Esophagus squamous epithelium (tissue), 5 donors: ENCODE measurements around the gene CALM3. TPM values are rescaled to one million over a fixed set of nuclear protein-coding genes. Genes with fewer than 3 reads are reported as not detected.

Source experiments
- DNase-seq: peaks from one replicate; lab custom pipeline; 2025; lab: John Stamatoyannopoulos, UW
- H3K27ac ChIP-seq, 4 donors: fragments of 200-600 bp; sonication (generic); one replicate each; pipeline ENCODE4 v1.5.1; 2016 to 2019; ENCODE audit warnings: mild to moderate bottlenecking in 1 of 4
- H3K27me3 ChIP-seq, 4 donors: fragments of 200-600 bp; sonication (generic); 1 replicate in 3 of 4; 2 replicates in 1 of 4; pipeline versions ENCODE4 v1.5.1 to v1.6.0; 2017 to 2021; ENCODE audit warnings: antibody characterized with exemption in 1 of 4
- H3K36me3 ChIP-seq, 3 donors: fragments of 200-600 bp; sonication (generic); one replicate each; pipeline ENCODE4 v1.5.1; 2016 to 2019
- H3K4me1 ChIP-seq, 3 donors: fragments of 200-600 bp; sonication (generic); one replicate each; pipeline ENCODE4 v1.5.1; 2017 to 2019
- H3K4me3 ChIP-seq, 4 donors: fragments of 200-600 bp; sonication (generic); 1 replicate in 3 of 4; 2 replicates in 1 of 4; pipeline ENCODE4 v1.5.1; 2016 to 2019; ENCODE audit warnings: mild to moderate bottlenecking in 2 of 4, moderate library complexity in 1 of 4
- H3K9me3 ChIP-seq, 3 donors: fragments of 200-600 bp; sonication (generic); one replicate each; pipeline ENCODE4 v1.5.1; 2016 to 2019
- CTCF ChIP-seq, 6 experiments: fragments of 450-650 bp in 4 of 6; fragments of 200-600 bp in 2 of 6; sonication (generic) in 2 of 6; IDR thresholded peaks; one replicate each; pipeline ENCODE4 v1.5.1; 2016 to 2019; ENCODE audit warnings: antibody characterized with exemption in 6 of 6, mild to moderate bottlenecking in 4 of 6, moderate library complexity in 4 of 6
- POLR2A ChIP-seq, 4 donors: fragments of 450-650 bp; IDR thresholded peaks; one replicate each; pipeline ENCODE4 v1.6.1; 2017; ENCODE audit warnings: antibody characterized with exemption in 4 of 4, mild to moderate bottlenecking in 4 of 4, moderate library complexity in 3 of 4
- WGBS, 2 donors: methylation state at CpG; one replicate each; pipeline ENCODE4 v1.1.5; 2018; 5-methylcytosine and 5-hydroxymethylcytosine counted together
- intact Hi-C: fragments of 100-400 bp; cut with DNase I; formaldehyde crosslinking; loops from one replicate; pipeline ENCODE4 v1.15.0; 2022
- total RNA-seq, 4 donors: library from RNA; depleted of rRNA; stranded (reverse); fragments of >200 nt; gene quantifications; one replicate each; pipeline ENCODE4 v1.1.0, GENCODE V29; 2016
- donor health status: DM: yes; HTN: yes; CAD: no.

CALM3 gene
- total RNA-seq, 4 donors from 2014 or later, result 61.9 to 147 (median 84.6) TPM

GRCh38 chr19:46606681-46607447 is 5.7 kb downstream of the CALM3 start:
- WGBS, 2 donors, result 55 to 61% methylated on average over 8 to 9 of the region's 12 CpGs
- peaks cover 16 to 66% (median 37%) of the 10 kb centered on the region in 3 donors for H3K4me1 ChIP-seq
- no peak for DNase-seq
- H3K36me3 ChIP-seq, result peaks cover 40 to 63% (median 43%) of the 10 kb centered on the region in 3 donors
- peak overlapping the region in 2 of 4 donors; percentile 4 to 21 for H3K27ac ChIP-seq
- no peaks in the 10 kb centered on the region for H3K9me3 ChIP-seq
- H3K27me3 ChIP-seq, result no peaks in the 10 kb centered on the region
- intact Hi-C loops, result no loop called here
- TF ChIP-seq POLR2A (IDR thresholded peaks at IDR 0.05), result no peak
- no peak for TF ChIP-seq CTCF (IDR thresholded peaks at IDR 0.05)
- no peak overlapping the region for H3K4me3 ChIP-seq

- Histone ChIP-seq H3K36me3 (peaks cover 40 to 63% (median 43%) of the 10 kb centered on the region in 3 donors), H3K4me1 (peaks cover 14 to 66% (median 36%) of the 10 kb centered on the region in 3 donors), H3K9me3 (no peaks in the 10 kb centered on the region), H3K27ac (no peak overlapping the region), H3K27me3 (no peaks in the 10 kb centered on the region), H3K4me3 (no peak overlapping the region)
- WGBS, 2 donors, result 89 to 90% methylated on average over 7 to 12 of the region's 12 CpGs
- DNase-seq, result no peak
- TF ChIP-seq POLR2A (IDR thresholded peaks at IDR 0.05) (no peak), CTCF (IDR thresholded peaks at IDR 0.05) (no peak)
- intact Hi-C loops, result no loop called here
These were observed 6.3 kb downstream of the CALM3 start for GRCh38 chr19:46607448-46607841.

GRCh38 chr19:46608178-46608577 is 7.0 kb downstream of the CALM3 start:
- H3K4me1 ChIP-seq, result peaks cover 7 to 60% (median 28%) of the 10 kb centered on the region in 3 donors
- intact Hi-C loops, result no loop called here
- WGBS, 2 donors, result 80 to 100% methylated on average over 1 to 2 of the region's 9 CpGs
- no peaks in the 10 kb centered on the region for H3K27me3 ChIP-seq
- TF ChIP-seq POLR2A (IDR thresholded peaks at IDR 0.05), result no peak
- TF ChIP-seq CTCF (IDR thresholded peaks at IDR 0.05), result no peak
- no peak overlapping the region for H3K4me3 ChIP-seq
- no peaks in the 10 kb centered on the region for H3K9me3 ChIP-seq
- DNase-seq, result no peak
- H3K27ac ChIP-seq, result no peak overlapping the region
- H3K36me3 ChIP-seq, result peaks cover 40 to 63% (median 43%) of the 10 kb centered on the region in 3 donors

GRCh38 chr19:46608581-46609345 is 7.6 kb downstream of the CALM3 start:
- Histone ChIP-seq H3K27me3 (no peaks in the 10 kb centered on the region), H3K9me3 (no peaks in the 10 kb centered on the region), H3K36me3 (peaks cover 40 to 63% (median 43%) of the 10 kb centered on the region in 3 donors), H3K4me3 (no peak overlapping the region), H3K4me1 (peaks cover 1 to 57% (median 22%) of the 10 kb centered on the region in 3 donors), H3K27ac (no peak overlapping the region)
- WGBS, 2 donors, result 86 to 90% methylated on average over 17 to 22 of the region's 27 CpGs
- TF ChIP-seq POLR2A (IDR thresholded peaks at IDR 0.05) (no peak), CTCF (IDR thresholded peaks at IDR 0.05) (no peak)
- intact Hi-C loops, result no loop called here
- no peak for DNase-seq
